Central memory CD4-positive, alpha-beta T cell (primary cell): ENCODE data around the gene SHANK1.

Experiments used
- DNase-seq: peaks from one replicate; pipeline ENCODE4 v3.0.0; 2022

The SHANK1 gene

DNA sequence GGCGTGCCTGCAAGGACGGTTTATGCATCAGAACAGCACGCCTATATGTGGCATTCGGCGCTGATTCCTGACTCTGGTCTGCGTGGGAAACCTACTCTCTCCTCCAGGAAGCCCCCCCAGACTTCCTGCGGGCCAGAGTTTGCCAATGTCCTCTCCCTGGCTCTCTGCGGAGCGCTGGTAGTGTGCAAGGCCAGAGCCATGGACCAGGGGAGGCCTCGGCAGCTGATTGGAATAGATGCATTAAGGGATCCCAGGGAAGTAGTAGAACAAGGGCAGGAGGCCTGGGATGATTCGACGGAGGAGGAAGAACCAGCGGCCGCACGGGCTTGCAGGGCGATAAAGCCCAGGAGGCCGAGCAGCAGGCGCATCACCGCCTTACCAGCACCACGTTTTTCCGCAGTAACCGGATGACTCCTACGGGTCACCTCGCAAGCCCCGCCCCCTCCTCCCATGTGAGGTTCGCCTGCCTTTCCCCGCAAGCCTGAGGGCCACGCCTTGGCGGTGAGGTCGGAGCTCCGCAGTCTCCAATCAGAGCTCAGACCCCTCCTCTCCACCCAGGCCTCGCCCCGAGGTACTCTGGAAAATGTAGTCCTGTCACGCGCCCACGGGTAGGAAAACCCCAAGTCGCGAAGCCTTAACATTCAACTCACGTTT, 8.6 kb upstream of the SHANK1 start:
- DNase-seq: no peak

DNA sequence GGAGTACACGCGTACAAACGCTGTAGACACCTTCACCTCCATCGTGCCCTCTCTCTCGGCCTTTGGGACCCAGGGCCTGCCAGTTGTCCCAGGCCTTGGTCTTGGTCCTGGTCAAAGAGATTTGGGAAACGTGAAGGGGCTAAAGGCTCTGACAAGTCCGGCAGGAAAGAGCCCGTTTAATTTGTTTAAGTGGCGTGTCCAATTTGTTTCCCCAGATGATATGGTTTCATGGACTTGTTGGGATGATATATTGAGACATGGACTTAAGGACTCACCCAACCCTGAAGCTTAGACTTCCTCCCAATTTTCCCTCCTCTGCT, 6.3 kb upstream of the SHANK1 start:
- no peak for DNase-seq

DNA sequence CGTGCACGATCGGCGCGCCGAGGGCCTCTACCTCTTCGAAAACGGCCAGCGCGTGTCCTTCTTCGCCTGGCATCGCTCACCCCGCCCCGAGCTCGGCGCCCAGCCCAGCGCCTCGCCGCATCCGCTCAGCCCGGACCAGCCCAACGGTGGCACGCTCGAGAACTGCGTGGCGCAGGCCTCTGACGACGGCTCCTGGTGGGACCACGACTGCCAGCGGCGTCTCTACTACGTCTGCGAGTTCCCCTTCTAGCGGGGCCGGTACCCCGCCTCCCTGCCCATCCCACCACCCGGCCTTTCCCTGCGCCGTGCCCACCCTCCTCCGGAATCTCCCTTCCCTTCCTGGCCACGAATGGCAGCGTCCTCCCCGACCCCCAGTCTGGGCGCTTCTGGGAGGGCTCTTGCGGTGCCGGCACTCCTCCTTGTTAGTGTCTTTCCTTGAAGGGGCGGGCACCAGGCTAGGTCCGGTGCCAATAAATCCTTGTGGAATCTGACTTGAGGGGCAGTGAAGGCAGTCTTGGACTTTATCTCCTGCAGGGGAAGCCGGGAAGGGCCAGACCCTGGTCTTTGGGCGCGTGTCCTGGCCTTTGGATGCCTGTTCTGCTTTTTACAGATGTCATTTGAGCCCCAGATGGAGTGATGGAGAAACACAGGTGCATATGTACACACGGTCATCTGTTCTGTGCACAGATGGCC, 5.8 kb upstream of the SHANK1 start:
- DNase-seq: no peak

DNA sequence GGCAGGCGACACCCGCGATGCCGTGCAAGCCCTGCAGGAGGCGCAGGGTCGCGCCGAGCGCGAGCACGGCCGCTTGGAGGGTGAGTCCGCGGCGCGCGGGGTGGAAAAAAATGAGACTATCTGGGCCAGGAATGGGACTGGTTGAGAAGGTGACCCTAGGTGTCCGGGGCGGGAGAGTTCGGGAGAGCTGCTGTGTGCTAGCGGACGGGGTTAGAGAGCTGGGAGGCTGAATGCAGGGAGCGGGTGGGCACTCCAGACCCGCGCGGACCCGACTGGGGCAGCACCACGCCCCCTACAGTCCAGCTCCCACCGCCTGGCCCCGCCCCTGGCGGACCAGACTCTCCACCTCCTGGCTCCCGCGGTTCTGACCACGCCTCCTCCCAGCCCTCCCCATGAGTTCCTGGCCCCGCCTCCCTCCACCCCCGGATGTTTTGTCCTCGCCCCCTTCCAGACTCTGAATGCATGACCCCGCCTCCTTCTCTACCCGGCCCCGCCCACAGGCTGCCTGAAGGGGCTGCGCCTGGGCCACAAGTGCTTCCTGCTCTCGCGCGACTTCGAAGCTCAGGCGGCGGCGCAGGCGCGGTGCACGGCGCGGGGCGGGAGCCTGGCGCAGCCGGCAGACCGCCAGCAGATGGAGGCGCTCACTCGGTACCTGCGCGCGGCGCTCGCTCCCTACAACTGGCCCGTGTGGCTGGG, 5.1 kb upstream of the SHANK1 start:
- DNase-seq: peak; percentile 85

DNA sequence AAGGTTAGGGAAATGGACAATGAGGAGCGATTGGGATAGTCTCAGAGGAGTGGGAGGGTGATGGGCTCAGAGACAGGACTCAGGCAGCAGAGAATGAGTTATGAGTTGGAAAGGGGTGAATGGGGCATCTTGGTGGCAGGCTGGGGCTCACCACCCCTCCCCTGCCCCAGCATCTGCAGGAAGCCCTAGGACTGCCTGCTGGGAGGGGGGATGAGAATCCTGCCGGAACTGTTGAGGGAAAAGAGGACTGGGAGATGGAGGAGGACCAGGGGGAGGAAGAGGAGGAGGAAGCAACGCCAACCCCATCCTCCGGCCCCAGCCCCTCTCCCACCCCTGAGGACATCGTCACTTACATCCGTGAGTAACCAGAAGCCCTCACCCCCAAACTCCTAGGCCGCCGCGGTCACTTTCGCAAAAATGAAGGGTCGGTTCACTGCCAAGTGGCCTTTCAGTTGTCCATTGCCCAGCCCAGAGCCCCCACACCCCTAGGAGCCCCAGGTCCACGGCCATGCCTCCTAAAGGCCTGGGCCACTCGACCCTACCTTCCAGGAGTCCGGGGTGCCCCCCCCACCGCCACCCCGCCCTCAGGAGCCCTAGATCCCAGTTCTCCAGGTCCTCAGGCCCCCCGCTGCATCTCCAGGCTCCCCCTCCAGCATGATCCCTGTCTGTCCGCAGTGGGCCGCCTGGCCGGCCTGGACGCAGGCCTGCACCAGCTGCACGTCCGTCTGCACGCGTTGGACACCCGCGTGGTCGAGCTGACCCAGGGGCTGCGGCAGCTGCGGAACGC, 4.3 kb upstream of the SHANK1 start:
- DNase-seq: no peak

DNA sequence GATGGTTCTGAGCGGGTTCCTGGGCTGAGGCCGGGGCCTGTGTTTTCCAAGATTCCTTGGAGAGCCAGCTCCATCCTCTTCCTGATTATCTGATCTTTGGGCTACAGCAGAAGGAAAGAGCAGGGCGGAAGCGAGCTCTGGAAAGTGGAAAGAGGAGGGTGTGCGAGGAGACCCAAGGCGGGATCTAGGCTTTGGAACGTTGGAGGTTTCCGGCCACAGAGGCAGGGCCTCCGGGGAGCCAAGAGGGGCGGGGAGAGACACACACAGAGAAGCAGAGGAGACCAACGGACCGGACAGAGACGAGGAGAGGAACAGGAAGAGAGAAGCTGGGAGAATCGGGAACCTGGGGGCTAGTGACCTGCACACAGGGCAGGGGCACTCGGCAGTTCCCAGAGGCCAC, 3.5 kb upstream of the SHANK1 start, which contains the start of gene CLEC11A:
Gene CLEC11A (plus strand): TSS at position 296 of the 400 bp plus-strand sequence. CDS start 162 bp downstream, outside the sequence.
- no peak for DNase-seq

DNA sequence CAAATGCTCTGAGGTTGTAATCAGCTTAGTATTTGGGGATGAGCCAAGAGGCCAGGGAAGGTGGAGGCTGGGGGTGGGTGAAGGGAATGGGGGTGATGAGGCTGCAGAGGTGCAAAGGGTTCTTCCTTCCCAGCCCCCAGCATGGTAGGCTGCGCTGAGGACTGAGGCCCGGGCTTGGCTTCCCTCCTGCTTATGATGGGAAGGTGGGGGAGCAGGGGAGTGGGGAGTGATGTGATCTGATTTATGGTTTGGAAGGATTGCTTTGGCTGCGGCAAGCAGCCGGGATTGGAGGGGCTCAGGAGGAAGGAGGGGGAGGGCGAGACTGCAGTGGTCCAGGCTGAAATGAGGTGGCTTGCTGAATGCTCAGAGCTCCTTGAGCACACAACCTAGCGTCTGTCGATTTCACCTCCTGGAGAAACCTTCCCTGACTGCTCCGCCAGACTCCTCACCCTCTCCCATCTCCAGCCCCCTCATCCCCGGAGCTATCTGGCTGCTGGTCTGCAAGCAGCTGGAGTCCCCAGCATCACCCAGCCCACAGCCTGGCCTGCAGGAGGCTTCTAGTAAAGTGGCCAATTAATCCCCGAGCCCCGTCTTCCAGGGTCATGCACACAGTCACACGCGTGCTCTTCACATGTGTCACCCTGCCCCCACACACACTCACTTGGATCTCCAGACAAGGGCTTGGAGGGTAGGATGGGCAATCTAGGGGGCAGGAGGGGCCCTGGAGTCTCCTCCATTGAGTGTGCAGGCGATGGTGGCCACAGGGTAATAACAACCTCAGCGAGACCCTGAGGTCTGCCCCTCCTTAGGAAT, 2.8 kb upstream of the SHANK1 start:
- DNase-seq: no peak

DNA sequence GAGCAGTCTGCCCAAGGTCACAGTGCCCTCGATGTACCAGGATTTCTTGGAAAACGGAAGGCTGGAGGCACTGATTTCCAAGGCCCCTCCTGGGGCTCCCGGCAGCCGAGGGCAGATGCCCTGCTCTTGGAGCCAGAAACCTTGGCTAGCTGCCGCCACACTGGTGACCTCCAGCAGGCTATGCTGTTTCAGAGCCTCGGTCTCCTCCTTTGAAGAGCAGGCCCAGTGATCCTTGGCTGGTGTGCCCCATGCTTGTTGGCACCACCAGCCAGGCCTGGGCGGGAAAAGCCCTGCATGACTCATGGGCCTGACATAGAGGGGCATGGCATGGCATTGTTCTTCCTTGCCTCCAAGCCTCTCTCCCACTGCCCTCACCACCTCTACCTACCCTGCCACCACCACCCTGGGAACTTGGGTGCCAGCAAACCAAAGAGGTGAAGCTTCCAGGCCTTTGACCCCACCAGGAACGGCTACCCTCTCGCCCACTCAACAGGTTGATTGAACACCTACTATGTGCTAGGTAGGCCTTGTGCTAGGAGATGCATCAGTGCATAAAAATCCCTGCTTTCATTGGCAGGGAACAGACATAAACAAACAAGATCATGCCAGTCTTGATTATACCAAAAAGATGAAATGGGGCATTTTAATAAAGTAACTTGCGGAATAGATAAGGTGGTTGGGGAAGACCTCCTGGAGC, 2.0 kb upstream of the SHANK1 start:
- no peak for DNase-seq

DNA sequence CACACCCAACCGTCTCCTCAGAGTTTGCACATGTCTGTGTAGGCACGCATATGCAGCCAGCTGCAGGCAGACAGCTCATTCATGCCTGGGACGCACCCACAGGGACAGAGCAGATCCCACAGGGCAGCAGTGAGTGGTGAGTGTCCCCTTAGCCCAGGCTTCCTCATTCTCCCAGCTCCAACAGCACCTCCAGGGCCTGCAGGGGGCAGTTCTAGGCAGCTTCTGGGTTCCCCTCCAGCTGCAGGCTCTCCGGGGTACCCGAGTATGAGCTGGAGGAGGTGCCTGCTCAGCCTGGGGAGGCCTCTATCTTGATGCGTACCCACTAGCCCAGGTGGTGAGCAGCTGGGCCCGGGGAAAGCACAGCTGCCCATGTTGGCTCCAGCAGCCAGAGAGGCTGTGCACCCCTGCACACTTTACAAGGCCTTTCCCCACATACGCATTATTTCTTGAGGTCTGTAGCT, 1.3 kb upstream of the SHANK1 start:
- no peak for DNase-seq

DNA sequence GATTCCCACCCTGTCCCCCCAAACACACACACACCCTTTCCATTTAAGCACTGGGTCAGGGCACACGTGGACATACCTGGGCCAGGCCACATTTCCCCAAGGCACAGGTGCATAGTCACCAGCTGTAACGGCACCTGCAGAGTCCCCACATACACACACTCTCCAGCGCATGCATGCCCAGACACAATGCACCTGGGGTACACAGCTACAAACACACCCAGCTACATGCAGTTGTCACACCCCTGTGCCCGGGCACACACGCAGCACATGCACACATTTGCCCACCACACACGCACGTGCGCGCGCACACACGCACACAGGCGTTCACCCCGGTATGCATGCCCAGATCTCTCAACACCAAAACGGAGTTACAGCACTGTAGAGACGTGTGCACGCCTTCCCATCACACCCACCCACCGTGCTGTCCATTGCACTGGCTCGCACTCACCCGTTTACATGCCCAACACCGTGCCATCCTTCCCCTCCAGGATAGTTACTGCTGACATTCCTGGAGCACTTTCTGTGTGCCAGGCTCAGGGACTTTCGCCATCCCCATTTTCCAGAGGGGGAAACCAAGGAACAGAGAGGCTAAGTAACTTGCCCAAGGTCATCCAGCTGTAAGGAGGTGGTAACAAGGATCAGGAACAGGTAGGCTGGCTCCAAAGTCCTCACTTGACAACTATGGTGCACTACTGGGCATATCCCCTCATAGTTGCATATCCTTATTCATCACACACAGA, 749 bp upstream of the SHANK1 start:
- no peak for DNase-seq

DNA sequence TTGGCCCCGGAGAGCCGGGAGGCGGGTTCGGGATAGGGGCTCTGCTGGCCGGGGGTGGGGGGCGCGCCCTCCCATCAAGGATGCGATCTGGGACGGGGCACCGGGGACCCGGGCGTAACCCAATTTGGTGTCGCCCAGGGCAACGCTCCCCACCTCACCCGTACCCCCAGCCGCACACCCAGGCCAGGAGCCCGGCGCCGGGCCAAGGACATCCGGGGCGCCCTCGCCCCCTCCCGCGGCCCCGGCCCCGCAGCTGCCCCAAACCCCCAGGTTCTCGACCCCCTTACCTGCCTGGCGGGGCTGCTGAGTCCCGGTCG, 525 bp downstream of the SHANK1 start:
- no peak for DNase-seq

DNA sequence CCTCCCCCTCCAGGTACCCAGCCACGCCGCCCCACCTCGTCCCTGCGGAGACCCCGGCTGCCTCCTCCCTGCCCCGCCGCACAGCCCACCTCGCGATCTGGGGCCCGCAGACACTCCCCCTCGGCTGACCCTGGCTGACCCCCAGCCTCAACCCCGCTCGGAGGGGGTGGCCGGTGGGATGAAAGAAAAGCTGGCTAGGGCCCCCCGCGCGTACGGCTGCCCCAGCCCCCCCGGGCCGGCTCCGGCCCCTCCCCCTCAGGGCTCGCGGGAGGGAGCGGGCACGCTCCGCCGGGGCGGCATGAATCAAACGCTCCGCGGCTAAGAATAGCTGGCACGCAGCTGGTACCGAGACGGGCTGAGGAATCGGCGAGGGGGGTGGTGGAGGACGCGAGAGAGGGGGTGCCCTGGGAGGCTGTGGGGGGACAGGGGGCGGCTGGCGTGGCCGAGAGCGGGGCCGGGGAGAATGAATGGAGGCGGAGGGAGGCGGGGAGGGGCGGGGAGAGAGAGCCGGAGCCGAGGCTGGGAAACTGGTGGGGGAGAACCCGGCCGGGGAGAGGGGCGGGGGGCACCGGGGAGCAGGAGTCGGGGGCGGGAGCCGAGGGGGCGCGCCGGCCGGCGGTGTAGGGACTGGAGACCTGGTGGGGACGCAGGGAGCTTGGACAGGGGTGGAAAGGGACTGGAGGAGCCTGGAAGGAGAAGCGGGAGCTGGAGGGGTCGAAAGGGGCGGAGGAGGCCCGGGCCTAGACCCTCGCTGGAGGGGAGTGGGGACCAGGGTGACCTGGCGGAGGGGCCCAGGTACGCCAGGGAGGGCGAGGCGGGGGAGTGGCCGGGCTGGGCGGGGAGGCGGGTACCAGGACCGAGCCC, 1.1 kb downstream of the SHANK1 start:
- no peak for DNase-seq

DNA sequence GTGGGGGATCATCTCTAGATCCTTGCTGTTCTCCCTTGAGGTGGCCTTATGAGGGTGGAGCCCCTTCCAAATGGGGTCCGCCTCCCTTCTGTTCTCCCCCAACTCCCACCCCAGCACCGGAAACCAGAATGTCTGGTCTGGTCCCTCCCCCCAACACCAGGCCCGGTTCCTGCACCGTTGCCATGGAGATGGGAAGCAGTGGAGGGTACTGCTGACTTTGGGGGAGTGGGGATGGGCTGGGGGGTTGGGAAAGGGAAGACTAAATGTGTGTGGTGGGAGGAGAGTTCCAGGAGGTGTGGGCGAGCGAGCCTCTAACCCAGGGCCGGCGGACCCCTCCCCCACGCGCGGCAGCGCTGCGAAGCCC, 1.7 kb downstream of the SHANK1 start:
- DNase-seq: no peak

DNA sequence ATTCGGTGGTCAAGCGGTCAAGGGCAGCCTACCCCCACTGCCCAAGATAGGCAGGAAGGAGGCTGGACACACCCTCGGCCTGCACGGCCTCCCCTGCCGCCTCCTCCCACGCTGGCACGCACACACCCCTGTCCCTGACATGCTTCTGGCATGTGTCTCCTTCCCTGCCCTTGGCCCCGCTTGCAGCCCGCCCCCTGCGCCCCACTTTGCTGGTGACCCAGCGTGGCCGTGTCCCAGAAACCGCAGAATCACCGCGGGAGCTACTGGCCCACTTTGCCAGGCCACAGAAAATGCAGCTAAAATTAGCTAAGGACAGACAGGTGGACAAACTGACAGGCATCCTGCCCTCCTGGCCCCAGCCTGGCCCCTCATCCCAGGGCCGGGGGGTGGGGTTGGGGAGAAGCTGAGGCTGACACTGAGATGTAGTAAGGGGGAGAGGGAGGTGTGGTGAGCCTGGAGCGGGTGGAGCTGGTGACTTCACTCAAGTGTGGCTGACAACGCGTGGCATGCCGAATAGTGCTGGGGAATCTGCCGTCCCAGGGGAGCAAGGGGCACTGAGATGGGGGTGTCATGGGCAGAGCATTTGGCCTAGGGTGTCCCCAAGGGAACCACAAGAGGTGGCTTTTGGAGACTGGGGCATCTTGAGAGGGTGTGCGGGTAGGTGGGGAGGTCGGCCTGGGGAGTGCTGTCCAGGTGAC, 2.4 kb downstream of the SHANK1 start:
- no peak for DNase-seq

DNA sequence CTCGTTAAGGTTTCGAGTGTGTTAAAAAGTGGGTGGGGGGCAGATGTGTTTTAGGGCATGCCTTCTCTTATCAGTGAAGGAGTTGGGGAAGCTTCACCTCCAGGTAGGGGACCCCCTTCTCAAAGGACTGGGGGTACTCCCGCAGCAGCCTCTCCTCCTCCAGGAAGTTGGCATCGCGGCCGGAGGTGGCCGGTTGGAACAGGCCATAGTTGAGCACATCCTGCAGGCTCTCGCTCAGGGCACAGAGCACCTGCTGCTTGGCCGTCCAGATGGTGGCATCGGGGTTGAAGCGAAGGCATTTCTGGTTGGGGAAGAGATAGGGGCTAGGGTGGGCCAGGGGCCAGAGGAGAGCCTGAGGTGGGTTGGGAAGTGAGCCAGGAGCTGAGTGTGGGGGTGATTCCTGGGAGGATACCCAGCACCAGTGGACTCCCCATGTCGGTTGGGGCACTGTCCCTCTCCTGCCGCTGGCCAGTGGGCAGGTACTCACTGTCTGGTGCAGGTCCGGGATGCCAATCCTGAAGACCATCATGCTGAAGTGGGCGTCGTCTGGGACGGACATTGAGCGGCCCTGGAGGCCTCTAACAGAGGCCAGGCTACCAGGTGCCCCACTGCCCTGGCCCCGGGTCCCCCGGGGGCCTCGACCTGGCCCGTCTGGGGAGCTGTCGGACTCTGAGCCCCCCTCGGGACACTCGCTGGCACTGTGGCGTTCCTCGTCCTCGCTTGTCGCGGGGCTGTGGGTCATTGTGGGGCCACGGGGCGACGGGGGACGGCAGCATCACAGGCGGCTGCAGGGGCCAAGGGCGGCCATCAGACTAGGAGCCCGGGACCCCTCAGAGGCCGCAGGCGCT, 3.2 kb downstream of the SHANK1 start:
- no peak for DNase-seq

DNA sequence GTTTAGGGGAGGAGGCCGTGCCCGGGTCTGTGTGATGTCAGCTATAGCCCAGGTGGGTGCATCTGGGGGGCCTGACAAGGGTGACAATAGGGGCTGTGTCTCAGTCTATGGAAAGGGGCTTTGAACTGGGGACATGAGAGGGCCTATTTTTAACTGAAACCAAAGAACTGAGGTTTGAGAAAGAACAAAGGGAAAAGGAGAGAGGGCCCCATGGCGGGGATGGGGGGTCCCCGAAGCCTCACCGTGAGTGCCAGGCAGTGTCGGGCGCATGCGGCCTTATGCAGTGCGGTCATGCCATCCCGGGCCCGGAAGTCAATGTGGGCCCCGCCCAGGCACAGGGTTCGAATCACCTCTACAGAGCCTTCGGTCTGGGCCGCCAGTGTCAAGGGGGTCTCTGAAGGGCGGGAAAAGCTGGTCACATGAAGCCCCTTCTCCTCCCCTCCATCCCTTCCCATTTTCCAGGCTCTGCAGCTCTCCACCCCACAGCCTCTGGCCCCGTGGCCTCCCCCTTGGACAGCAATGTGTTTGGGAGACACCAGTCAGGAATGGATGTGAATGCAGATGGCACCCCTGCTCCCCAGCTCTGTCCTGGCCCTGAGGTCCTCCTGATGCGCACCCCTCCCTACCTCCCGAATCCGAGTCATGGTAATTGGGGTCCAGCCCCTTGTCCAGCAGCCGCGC, 5.9 kb downstream of the SHANK1 start:
- no peak for DNase-seq

DNA sequence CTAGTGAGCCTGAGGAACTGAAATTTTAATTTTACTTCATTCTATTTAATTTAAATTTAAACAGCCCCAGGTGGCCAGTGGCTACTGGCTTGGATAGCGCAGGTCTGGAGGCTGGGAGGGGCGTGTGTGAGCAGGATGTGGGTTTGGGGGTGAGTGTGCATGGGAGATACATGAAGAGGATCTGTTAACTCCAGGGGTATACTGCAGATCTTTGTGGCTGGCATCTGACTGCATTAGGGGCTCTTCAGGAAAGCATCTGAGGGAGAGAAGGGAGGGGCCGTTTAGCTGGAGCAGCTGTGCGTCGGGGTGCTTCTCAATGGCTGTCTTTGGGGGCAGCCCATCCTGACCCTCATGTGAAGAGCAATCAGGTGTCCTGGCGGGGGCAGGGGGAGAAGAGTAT, 6.8 kb downstream of the SHANK1 start:
- DNase-seq: no peak

DNA sequence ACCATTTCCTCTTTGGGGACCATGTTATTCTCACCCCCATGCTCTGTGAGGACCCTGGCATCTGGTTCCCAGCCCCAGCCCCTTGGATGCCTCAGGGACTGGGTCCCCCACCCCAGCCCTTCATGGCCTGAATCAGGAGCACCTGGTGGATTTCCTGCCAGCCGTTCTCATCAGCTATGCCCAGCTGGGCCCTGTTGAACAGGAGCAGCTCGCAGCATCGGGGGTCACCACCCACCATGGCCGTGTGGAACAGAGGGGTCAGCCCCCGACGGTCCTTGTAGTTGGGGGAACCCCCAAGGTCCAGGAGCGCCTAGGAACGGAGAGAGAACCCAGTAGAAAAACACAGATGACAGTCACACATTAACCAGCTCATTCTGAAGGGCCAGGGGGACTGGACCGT, 7.8 kb downstream of the SHANK1 start:
- DNase-seq: no peak
